Astrocyte of the cerebellum (primary cell): ENCODE results near the gene ELF4.
A peak's percentile ranks its signal among the peaks of the same experiment; 100 is the strongest.

Experiments used
- DNase-seq: peaks from one replicate; pipeline ENCODE4 v3.0.0-alpha.2; 2011; ENCODE audit warnings: low read depth
- H3K4me3 ChIP-seq: 2 replicates; pipeline ENCODE4 v1.5.1; 2011; ENCODE audit warnings: mild to moderate bottlenecking, low read depth, low read length, moderate library complexity
- CTCF ChIP-seq: IDR thresholded peaks from 2 replicates; pipeline ENCODE4 v1.5.1; 2012; ENCODE audit warnings: low read length, low read depth, moderate library complexity, mild to moderate bottlenecking; ENCODE audit errors: missing control alignments
- in situ Hi-C: cut with HindIII; loops from 2 replicates; pipeline ENCODE4 v1.10.0; 2017; ENCODE audit warnings: low sequenced_read_pairs

Gene ELF4

DNA sequence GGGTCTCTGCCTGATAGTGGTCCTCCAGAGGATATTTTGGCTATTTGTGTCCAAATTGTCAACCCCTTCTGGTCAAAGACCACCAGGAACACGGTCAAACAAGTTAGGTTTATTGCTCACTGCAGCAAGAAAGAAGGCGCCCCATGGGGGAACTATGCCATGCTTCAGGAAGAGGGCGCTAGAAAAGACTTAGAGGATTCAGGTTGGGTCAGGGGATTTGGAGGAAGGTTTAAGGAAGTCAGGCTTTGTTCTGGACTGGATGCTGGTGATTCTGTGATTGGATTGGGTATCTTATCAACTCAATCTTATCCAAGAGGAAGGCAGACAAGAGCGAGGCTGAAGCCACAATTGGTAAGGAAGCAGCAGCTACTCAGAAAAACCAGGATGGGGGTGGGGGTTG lies 14.3 kb upstream of the ELF4 start:
- no peak overlapping the region for H3K4me3 ChIP-seq
- DNase-seq: no peak
- in situ Hi-C loops: no loop called here
- TF ChIP-seq CTCF: no peak

- H3K4me3 ChIP-seq: no peak overlapping the region
- in situ Hi-C loops: no loop called here
- TF ChIP-seq CTCF: no peak
- DNase-seq: no peak
Measured at GRCh38 chrX:130121505-130121800, 11.2 kb upstream of the ELF4 start.

- DNase-seq: no peak
- H3K4me3 ChIP-seq: peak overlapping the region; percentile 33
- peak; percentile 60 for TF ChIP-seq CTCF
- in situ Hi-C loops: no loop called here
Measured at GRCh38 chrX:130120746-130121504, 10.6 kb upstream of the ELF4 start.

DNA sequence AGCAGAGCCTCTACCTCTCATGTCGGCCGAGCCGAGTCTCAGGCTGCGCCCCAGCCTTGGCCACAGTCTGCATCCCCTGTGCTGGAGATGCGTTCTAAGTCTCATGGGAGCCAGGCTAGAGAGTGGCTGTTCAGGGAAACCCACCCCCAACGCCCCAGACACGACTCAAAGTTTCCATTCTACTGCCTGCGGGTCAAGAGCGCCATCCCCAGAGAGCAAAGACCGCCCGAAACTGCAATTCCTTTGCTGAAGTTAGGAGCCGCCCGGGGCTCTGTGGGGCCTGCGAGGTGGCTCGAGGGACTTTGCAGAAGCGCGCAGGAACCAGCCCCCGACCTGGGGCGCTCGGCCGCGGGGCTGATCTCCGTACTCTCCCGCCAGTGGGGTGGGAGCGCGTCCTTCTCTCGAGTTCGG lies 10.0 kb upstream of the ELF4 start:
- no peak for TF ChIP-seq CTCF
- in situ Hi-C loops: no loop called here
- no peak for DNase-seq
- peak overlapping the region; percentile 33 for H3K4me3 ChIP-seq

- no peak for DNase-seq
- in situ Hi-C loops: loop anchor here (5.0 kb wide), 1 partner anchor 62 kb away; no protein-coding TSS in a partner anchor
- TF ChIP-seq CTCF: no peak
- H3K4me3 ChIP-seq: no peak overlapping the region
Measured at GRCh38 chrX:130119312-130119898, 9.1 kb upstream of the ELF4 start.

- in situ Hi-C loops: loop anchor here (5.0 kb wide), 1 partner anchor 61 kb away; no protein-coding TSS in a partner anchor
- peak; percentile 67 for DNase-seq
- H3K4me3 ChIP-seq: no peak overlapping the region
- no peak for TF ChIP-seq CTCF
Measured at GRCh38 chrX:130118441-130119311, 8.4 kb upstream of the ELF4 start.
